Fibroblast of the aortic adventitia (primary cell): ENCODE results near the gene TSPOAP1. TPM values are rescaled to one million over a fixed set of nuclear protein-coding genes. Genes with fewer than 3 reads are reported as not detected.
A peak's percentile ranks its signal among the peaks of the same experiment; 100 is the strongest.

Experiments used
- DNase-seq: peaks from one replicate; pipeline ENCODE4 v3.0.0-alpha.2; 2010; ENCODE audit warnings: low read depth
- H3K4me3 ChIP-seq: 2 replicates; pipeline ENCODE4 v1.5.1; 2011; ENCODE audit warnings: low read depth, mild to moderate bottlenecking, control low read depth, low read length, moderate library complexity
- total RNA-seq: library from RNA; depleted of rRNA; stranded (reverse); fragments of >200 nt; gene quantifications from 2 replicates; pipeline ENCODE4 v1.2.3, GENCODE V29; 2012; ENCODE audit warnings: low replicate concordance
- TF ChIP-seq, protein P1 (sequence below): IDR thresholded peaks from 2 replicates; pipeline ENCODE4 v1.5.1; 2011; ENCODE audit warnings: mild to moderate bottlenecking, low read length, control low read depth, inconsistent platforms; ENCODE audit not compliant: insufficient read depth

The TSPOAP1 gene
- total RNA-seq, 1 donor: 0.18 TPM

DNA sequence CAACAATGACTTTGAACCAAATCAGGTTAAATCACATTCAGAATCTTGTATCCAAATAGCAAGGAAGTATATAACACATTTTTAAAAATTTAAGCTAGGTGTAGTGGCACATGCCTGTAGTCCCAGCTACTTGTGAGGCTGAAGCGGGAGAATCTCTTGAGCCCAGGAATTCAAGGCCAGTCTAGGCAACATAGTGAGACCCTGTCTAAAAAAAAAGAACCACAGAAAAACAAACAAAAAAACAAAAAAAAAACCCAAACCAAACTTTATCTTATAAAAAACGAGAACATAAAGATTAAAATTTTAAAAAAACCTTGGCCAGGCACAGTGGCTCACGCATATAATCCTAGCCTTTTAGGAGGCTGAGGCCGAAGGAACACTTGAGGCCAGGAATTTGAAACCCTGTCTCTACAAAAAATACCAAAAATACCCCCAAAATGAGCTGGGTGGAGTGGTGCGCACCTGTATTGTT, 11.8 kb upstream of the TSPOAP1 start:
- H3K4me3 ChIP-seq: no peak overlapping the region
- TF ChIP-seq, protein P1, sequence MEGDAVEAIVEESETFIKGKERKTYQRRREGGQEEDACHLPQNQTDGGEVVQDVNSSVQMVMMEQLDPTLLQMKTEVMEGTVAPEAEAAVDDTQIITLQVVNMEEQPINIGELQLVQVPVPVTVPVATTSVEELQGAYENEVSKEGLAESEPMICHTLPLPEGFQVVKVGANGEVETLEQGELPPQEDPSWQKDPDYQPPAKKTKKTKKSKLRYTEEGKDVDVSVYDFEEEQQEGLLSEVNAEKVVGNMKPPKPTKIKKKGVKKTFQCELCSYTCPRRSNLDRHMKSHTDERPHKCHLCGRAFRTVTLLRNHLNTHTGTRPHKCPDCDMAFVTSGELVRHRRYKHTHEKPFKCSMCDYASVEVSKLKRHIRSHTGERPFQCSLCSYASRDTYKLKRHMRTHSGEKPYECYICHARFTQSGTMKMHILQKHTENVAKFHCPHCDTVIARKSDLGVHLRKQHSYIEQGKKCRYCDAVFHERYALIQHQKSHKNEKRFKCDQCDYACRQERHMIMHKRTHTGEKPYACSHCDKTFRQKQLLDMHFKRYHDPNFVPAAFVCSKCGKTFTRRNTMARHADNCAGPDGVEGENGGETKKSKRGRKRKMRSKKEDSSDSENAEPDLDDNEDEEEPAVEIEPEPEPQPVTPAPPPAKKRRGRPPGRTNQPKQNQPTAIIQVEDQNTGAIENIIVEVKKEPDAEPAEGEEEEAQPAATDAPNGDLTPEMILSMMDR: no peak
- no peak for DNase-seq

DNA sequence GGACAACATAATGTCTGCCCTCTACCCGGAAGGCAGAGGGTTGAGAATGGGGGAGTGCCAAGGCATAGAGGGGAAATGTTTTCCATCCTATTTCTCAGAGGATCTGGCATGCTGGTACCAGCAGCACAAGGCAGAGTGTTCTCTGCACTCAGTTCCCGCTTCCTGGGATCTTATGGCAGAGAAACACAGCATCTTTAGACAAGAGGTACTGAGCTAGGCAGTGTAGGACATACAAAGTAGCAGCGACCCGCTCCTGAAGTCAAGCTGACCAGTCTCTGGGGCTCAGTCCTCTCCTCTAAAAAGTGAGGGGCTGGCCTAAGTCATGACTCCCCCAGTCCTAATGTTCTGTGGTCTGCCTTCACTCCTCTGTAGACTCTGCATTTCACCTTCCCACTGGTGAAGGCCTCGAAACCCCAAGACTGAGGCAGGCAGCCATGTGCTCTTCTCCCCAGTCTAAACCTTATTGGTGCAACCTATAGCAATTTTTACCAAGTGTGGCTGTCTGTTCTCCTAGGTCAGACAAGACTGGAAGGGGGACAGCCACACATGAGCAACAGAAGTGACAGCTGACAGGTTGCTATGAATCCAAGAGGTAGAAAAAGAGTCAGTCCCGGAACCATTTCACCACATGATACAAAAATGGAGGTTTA, 11.3 kb upstream of the TSPOAP1 start:
- H3K4me3 ChIP-seq: no peak overlapping the region

DNA sequence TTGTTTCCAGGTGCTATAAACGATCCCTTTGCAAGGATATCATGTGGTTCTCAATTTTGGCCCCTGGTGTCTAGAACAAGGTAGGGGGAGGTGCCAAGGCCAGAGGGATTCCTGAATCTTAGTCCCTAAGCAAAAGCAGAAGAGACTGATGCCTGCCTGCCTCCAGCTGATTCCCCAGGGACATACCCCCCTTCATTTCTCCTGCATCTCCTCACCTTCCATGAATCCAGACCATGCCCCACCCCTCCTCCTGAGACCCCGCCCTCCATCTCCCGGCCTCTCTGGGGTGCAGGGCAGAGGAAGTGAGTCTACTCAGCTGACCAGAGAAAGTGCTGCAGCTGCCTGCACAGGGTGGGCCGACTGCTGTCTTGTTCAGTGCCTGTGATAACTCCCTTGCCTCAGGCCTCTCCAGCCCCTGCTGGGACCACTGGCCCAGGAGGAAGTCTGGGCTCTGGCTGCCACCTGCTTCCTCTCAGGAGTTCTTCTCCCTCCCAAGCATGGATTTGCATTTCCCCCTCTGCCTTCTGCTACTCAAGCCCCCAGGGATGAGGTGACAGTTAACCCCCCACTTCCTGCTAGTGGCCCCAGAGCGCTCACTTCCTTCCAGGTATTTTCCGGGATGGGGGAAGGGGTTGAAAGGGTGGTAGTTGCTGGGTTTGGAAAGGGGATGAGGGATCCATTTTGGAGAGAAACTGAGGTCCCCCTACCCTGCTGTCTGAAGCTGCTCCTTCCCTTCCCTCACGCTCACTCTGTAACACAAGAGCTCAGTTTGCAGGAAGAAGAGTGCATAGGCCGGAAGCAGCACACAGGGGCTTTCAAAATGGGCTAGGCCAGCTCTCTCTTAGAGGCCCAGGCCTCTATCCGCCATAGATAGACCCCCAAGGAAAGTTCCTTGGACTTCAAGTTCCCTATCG, 10.5 kb upstream of the TSPOAP1 start:
- peak; percentile 40 for DNase-seq
- TF ChIP-seq, protein P1: no peak

More for the DNA sequence above, 11.3 kb upstream of the TSPOAP1 start:
- DNase-seq: no peak
- TF ChIP-seq, protein P1: no peak

DNA sequence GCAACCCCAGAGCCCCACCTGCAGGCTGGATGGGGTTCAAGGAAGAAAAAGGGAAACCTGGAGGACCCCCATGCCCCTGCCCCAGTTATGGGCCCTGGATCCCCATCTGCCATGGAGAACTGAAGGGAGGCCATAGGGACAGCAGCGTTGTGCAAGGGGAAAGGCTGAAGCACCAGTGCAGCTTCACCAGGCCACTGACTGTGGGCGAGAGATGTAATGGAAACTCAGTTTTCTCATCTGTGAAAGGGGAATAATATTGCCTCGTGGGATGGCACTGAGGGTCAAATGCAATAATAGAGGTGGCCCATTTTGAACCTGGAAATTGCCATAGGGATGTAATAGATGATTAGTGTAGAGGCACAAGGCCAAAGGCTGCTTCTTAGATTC, 9.9 kb upstream of the TSPOAP1 start:
- H3K4me3 ChIP-seq: no peak overlapping the region
- no peak for DNase-seq
- TF ChIP-seq, protein P1: no peak

More for the DNA sequence above, 10.5 kb upstream of the TSPOAP1 start:
- no peak overlapping the region for H3K4me3 ChIP-seq

DNA sequence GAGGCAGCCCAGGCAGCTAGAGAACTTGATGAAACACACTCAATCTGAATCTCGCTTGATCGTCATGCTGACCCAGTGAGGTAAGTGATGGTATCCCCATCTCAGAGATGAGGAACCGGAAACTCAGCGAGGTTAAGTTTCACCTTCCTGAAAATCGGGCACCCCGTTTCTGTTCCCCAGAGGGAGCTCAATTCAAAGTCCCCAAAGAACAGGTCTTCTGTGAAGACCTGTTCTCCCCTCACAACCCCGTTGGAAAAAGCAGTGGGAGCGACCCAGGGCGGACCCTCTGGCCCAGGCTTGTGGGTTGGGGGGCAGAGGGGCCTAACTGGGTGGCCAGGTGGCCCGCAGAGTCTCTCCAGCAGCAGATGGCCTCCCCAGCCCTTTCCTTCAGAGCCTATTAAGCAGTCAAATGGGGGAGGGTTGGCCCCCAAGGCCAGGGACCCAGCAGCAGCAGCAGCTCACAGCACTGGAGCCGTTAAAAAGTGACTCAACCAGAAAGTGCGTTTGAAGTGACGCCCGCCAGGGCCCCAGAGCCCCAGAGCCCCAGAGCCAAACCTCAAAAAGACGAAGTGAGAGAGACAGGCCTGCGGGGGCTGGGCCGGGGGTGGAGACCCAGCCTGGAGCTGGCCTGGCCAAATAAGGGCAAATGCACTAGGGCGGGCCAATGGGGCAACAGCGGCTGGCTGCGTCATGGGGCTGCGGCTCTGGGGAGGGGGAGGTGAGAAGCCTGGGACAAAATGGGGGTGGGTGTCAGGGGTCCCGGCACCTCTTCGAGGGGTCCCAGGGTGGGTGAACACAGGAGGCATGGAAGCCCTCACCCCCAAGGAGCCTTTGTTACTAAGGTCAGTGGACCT, 9.2 kb upstream of the TSPOAP1 start:
- H3K4me3 ChIP-seq: no peak overlapping the region
- DNase-seq: peak; percentile 72
- TF ChIP-seq, protein P1: no peak

DNA sequence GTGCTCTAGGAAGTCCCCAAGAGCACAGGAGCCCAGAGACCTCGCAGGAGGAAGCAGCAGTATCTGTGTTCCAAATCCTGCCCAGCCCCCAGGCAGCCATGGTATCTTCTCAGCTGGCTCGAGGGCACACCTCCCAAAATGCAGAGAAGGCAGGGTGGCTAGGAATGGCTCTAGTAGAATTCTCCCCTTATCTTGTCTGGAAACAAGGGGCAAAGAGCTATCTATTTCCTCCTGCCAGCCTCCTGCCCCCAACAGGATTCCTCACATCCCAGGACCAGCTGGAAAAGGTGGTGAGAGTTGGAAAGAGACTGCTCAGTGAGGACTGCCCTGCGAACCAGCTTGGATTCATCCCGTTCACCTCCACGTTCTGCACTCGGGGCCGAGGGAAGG, 8.6 kb upstream of the TSPOAP1 start:
- TF ChIP-seq, protein P1: no peak
- H3K4me3 ChIP-seq: no peak overlapping the region
- no peak for DNase-seq
